ENCODE data around the gene GAA.

The GAA gene

DNA sequence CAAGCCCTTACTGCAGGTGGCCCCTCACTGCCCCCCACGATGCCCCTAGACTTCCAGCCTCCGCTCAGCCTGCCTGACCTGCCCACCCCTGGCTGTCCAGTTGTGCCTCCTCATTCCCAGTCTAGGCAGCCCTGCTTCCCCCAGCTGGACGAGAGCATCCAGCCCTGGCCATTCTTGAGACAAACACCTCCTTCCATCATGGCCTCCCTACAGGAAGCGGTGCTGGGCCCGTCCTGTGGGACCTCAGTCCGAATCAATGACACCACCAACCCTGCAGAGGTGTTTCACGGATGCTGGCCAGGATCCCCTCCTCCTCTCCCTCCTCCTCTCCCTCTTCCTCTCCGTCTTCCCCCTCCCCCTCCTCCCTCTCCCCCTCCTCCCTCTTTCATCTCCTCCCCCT lies 36.7 kb upstream of the GAA start:
- Histone ChIP-seq H3K4me3 (no peak overlapping the region), H3K9me3 (replicated peaks in 1 of 11) (no peaks in the 10 kb centered on the region), H3K4me1 (peaks cover 0 to 22% (median 13%) of the 10 kb centered on the region in 10 experiments; a peak in 14 of 20 replicates), H3K4me2 (peak overlapping the region in 6 of 11 experiments; percentile 29 to 80 (median 63); a peak in 9 of 22 replicates), H3K27ac (peak overlapping the region in 2 of 11 experiments; percentile 9 to 40; a peak in 2 of 22 replicates), H4K20me1 (no peaks in the 10 kb centered on the region), H3K9ac (no peak overlapping the region), H3K36me3 (no peaks in the 10 kb centered on the region), H3K27me3 (no peaks in the 10 kb centered on the region)
- TF ChIP-seq Cebpa-rat (IDR thresholded peaks at IDR 0.05), result no peak

DNA sequence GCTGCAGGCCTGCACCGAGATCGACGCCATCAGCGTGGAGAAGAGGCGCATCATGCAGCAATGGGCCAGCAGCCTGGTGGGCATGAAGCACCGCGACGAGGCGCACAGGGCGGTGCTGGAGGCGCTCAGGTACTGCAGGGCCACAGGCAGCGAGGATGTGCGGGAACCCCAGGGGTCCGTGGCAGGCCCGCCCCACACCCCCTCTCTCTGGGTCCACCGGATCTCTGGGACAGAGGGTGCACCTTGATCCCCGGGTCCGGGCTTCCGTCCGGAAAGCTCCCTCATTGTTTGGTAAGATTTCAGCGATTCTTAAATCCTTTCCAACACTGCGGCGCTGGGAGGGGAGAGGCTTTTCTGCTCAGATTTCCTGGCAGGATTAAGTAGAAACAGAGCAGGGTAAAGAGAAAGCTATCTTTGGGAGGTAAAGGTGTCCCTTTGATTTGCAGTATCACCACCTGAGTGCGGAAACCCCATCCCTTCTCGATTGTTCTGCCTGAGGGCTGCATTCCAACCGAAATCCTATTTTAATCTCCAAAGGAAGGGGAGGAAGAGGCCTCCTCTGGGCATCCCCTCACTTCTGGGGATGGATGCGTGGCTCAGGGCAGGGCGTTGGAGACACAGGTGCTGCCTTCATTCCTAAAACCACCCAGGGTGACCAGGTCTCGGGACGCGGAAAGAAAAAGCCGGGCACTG lies 35.8 kb upstream of the GAA start:
- no peaks in the 10 kb centered on the region for H4K20me1 ChIP-seq
- peaks cover 0 to 22% (median 13%) of the 10 kb centered on the region in 10 experiments; a peak in 14 of 20 replicates for H3K4me1 ChIP-seq
- H3K4me3 ChIP-seq, result no peak overlapping the region
- TF ChIP-seq Cebpa-rat (IDR thresholded peaks at IDR 0.05), result no peak
- no peaks in the 10 kb centered on the region for H3K27me3 ChIP-seq
- no peak overlapping the region for H3K4me2 ChIP-seq
- no peaks in the 10 kb centered on the region for H3K9me3 ChIP-seq (replicated peaks in 1 of 11)
- no peak overlapping the region for H3K9ac ChIP-seq
- no peaks in the 10 kb centered on the region for H3K36me3 ChIP-seq
- H3K27ac ChIP-seq, result no peak overlapping the region

DNA sequence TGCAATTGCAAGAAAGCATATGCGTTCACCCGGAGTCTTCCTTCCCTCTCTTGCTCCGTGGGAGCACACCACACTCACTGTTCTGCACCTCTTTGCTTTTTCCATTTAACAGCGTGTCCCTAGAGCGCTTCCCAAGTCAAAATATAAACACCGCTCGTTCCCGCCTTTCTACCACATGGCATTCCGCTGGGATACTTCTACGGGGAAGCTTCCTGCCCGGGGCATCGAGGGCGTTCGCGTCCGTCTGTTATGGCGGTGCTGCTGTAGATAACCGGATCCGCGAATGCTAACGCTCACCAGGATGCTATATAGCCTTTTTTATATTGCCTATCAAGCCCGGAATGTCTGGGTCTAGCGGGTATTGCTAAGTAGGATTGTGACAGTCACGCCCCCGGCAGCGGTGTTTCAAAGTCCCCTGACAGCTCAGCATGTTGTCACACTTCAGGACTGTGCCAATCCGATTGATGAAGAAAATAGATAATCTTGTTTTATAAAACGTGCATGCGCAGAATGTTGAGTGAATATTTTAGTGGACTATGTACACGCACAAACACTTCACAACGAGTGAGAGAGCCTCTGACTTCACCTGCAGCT lies 33.9 kb upstream of the GAA start:
- no peaks in the 10 kb centered on the region for H3K36me3 ChIP-seq
- H3K4me3 ChIP-seq, result no peak overlapping the region
- H4K20me1 ChIP-seq, result no peaks in the 10 kb centered on the region
- no peak overlapping the region for H3K4me2 ChIP-seq
- no peak for TF ChIP-seq Cebpa-rat (IDR thresholded peaks at IDR 0.05)
- no peak overlapping the region for H3K9ac ChIP-seq
- H3K4me1 ChIP-seq, result peaks cover 15 to 31% (median 23%) of the 10 kb centered on the region in 10 experiments
- H3K27me3 ChIP-seq, result no peaks in the 10 kb centered on the region
- H3K9me3 ChIP-seq (replicated peaks in 1 of 11), result no peaks in the 10 kb centered on the region
- H3K27ac ChIP-seq, result no peak overlapping the region

DNA sequence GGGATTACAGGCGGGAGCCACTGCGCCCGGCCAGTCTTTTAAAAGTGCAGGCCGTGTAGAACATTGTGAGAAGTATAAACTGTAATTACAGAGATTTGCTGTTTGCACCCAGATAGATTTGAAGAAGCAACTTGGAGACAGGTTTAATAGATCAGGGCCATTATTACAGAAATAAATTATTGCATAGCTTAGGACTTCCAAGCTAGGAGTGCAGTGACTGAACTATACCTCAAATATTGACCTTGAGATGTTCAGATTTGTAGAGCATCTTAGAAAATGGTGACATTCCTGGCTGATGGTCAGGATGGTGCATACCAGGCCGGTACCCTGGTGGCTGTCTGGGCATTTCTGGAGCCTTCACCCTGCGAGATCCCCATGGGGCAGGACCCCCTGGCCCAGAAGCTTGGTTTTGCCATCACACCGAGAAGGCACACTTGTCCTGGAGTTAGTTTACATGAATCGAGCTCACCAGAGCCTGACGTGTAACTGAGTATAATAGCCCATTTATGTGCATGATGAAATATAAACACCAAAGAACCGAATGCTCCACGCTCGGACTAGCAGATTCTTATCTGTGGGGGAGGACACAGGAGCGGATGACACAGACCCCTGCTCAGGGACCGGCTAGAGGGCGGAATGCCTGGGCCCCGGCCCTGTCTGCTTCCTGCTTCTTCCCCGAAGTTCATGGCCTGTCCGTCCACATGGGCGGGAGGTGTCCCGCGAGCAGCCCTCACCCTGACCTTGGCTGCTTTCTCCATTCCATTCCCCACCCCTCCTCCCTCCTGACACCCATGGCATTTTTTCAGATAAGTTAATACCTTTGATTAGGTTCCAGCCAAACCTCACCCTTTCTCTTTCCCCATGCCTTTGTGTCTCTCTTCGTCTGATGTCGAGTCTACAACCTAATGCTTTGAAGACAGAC lies 32.8 kb upstream of the GAA start:
- no peaks in the 10 kb centered on the region for H3K27me3 ChIP-seq
- no peak overlapping the region for H3K9ac ChIP-seq
- H3K4me1 ChIP-seq, result peaks cover 11 to 28% (median 21%) of the 10 kb centered on the region in 10 experiments
- H3K4me3 ChIP-seq, result no peak overlapping the region
- no peak overlapping the region for H3K4me2 ChIP-seq
- no peaks in the 10 kb centered on the region for H3K9me3 ChIP-seq (replicated peaks in 1 of 11)
- no peaks in the 10 kb centered on the region for H3K36me3 ChIP-seq
- no peaks in the 10 kb centered on the region for H4K20me1 ChIP-seq
- TF ChIP-seq Cebpa-rat (IDR thresholded peaks at IDR 0.05), result no peak
- no peak overlapping the region for H3K27ac ChIP-seq

DNA sequence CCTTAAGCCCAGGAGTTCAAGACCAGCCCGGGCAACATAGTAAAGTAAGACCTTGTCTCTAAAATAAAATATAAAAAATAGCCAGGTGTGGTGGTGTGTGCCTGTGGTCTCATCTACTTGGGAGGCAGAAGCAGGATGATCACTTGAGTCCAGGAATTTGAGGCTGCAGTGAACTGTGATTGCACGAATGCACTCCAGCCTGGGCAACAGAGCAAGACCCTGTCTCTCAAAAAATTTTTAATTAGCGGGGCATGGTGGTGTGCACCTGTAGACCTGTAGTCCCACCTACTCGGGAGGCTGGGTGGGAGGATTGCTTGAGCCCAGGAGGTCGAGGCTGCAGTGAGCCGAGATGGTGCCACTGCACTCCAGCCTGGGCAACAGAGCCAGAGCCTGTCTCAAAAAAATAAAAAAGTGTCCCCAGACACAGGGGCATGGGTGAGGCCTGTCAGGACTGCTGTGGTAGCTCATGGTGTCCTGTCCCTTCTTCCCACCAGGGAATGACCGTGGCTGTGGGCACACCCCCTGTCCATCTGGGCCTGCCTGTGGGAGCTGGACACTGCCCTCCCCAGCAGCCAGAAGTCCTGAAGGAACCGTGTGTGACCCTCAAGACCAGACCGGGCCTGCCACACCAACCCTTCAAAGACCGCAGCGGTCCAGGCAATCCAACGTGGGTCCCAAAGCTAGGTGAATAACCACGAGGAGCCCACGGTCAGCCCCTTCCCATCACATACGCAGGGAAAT lies 30.8 kb upstream of the GAA start:
- Histone ChIP-seq H3K36me3 (no peaks in the 10 kb centered on the region), H3K9ac (no peak overlapping the region), H4K20me1 (no peaks in the 10 kb centered on the region), H3K4me1 (peaks cover 0 to 20% (median 15%) of the 10 kb centered on the region in 10 experiments; a peak in 15 of 20 replicates), H3K27ac (no peak overlapping the region), H3K4me2 (peak overlapping the region in 1 of 11 experiments; percentile 40; a peak in 1 of 22 replicates), H3K27me3 (no peaks in the 10 kb centered on the region), H3K9me3 (replicated peaks in 1 of 11) (no peaks in the 10 kb centered on the region), H3K4me3 (no peak overlapping the region)
- no peak for TF ChIP-seq Cebpa-rat (IDR thresholded peaks at IDR 0.05)

DNA sequence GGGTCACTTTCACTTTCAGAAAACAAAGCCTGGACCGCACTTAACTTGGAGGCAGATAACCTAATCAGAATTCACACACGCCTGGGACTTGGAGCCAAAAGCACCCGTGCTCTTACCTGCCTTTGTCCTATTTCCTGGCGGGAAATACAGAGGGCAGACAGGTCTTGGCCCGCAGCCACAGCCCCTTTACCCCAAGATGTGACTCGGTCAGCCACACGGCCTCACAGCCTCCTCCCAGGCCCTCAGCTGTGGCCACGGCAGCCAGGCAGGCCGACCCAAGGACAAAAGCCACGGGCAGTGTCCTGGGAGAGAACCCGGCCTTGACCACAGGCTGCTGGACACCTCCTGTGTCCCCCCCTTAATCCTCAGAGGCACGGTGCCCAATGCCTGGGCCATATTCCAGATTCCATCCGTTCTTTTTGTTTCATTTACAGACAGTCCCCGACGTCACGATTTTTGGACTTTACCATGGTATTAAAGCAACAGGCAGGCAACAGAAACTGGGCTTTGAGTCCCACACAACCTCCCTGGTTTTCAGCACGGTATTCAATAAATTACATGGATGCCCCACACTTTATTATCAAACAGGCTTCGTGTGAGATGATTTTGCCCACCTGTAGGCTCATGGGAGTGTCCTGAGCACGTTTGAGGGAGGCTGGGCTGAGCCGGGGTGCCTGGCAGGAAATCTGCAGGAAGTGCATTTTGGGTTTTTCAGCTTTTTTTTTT lies 30.1 kb upstream of the GAA start:
- Histone ChIP-seq H4K20me1 (no peaks in the 10 kb centered on the region), H3K9ac (no peak overlapping the region), H3K27ac (no peak overlapping the region), H3K4me1 (peaks cover 0 to 20% (median 15%) of the 10 kb centered on the region in 10 experiments; a peak in 15 of 20 replicates), H3K4me3 (no peak overlapping the region), H3K27me3 (no peaks in the 10 kb centered on the region), H3K9me3 (replicated peaks in 1 of 11) (no peaks in the 10 kb centered on the region), H3K4me2 (peak overlapping the region in 7 of 11 experiments; percentile 12 to 40 (median 27); a peak in 11 of 22 replicates), H3K36me3 (no peaks in the 10 kb centered on the region)
- TF ChIP-seq Cebpa-rat (IDR thresholded peaks at IDR 0.05), result no peak

DNA sequence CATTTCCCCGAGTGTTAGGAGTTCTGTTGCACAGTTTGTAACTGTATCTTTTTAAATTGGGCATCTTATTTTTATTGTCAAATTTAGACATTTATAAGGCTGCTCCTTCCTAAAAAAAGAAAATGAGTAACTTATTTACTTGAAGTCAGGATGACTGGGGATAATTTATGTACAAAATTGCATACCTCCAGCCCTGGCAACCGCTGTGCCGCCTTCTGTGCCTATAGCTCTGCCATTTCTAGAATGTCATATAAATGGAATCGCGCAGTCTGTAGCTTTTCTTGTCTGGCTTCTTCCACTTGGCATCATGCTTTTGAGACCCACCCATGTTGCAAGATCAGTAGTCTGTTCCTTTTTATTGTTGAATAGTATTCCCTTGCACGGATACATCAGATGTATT lies 29.0 kb upstream of the GAA start:
- 0 out of 22 replicates have a peak overlapping the region, but pooled peaks of 1 of the 11 experiments have one; percentile 12 for H3K4me2 ChIP-seq
- no peak overlapping the region for H3K9ac ChIP-seq
- H3K4me1 ChIP-seq, result peaks cover 0 to 20% (median 15%) of the 10 kb centered on the region in 10 experiments; a peak in 15 of 20 replicates
- H3K27ac ChIP-seq, result no peak overlapping the region
- no peak overlapping the region for H3K4me3 ChIP-seq
- no peaks in the 10 kb centered on the region for H3K9me3 ChIP-seq (replicated peaks in 1 of 11)
- TF ChIP-seq Cebpa-rat (IDR thresholded peaks at IDR 0.05), result no peak
- no peaks in the 10 kb centered on the region for H3K36me3 ChIP-seq
- H3K27me3 ChIP-seq, result no peaks in the 10 kb centered on the region
- no peaks in the 10 kb centered on the region for H4K20me1 ChIP-seq

DNA sequence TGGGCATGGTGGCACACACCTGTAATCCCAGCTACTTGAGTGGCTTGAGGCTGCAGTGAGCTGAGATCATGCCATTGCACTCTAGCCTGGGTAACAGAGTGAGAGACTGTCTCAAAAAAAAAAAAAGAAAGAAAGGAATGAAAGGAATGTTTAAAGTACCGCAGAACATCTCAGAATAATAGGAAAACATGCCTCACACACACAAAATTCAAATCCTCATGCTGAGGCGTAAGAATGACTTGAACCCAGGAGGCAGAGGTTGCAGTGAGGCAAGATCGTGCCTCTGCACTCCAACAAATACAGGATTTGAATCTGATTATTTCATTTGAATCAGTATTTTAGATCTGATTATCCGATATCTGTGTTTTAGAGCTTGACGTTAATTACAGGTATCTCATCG lies 21.3 kb upstream of the GAA start:
- Histone ChIP-seq H3K9me3 (replicated peaks in 1 of 11) (no peaks in the 10 kb centered on the region), H3K4me2 (no peak overlapping the region), H3K9ac (no peak overlapping the region), H3K27me3 (no peaks in the 10 kb centered on the region), H3K4me3 (no peak overlapping the region), H3K27ac (no peak overlapping the region), H3K4me1 (peaks cover 0 to 27% (median 19%) of the 10 kb centered on the region in 10 experiments; a peak in 15 of 20 replicates), H3K36me3 (no peaks in the 10 kb centered on the region), H4K20me1 (no peaks in the 10 kb centered on the region)
- TF ChIP-seq Cebpa-rat (IDR thresholded peaks at IDR 0.05), result no peak
